Mesenchymal stem cell (in vitro differentiated cells and primary cell): Measurements from ENCODE around the gene TIPRL.

Experiments
- DNase-seq: peaks from one replicate; pipeline ENCODE4 v3.0.0-alpha.2; 2013
- H2AFZ ChIP-seq: one replicate; pipeline ENCODE4 v1.6.1; 2013; ENCODE audit warnings: low read depth, mild to moderate bottlenecking, control low read depth, inconsistent platforms, low read length, moderate library complexity
- H2AK5ac ChIP-seq: 2 replicates; pipeline ENCODE4 v1.6.1; 2013; ENCODE audit warnings: low read length, moderate library complexity, mild to moderate bottlenecking, inconsistent platforms; ENCODE audit not compliant: severe bottlenecking
- H2BK120ac ChIP-seq: one replicate; pipeline ENCODE4 v1.6.1; 2013; ENCODE audit warnings: low read depth, mild to moderate bottlenecking, inconsistent platforms, low read length, moderate library complexity
- H2BK12ac ChIP-seq, 2 experiments: one replicate each; pipeline ENCODE4 v1.6.1; 2013; ENCODE audit warnings: inconsistent platforms in 2 of 2, low read length in 2 of 2, mild to moderate bottlenecking in 2 of 2, moderate library complexity in 2 of 2, control low read depth in 1 of 2
- H2BK15ac ChIP-seq: one replicate; pipeline ENCODE4 v1.6.1; 2013; ENCODE audit warnings: mild to moderate bottlenecking, low read depth, inconsistent platforms; ENCODE audit not compliant: poor library complexity, severe bottlenecking
- H2BK5ac ChIP-seq: 2 replicates; pipeline ENCODE4 v1.6.1; 2013; ENCODE audit warnings: low read depth, mild to moderate bottlenecking, low read length, control low read depth, inconsistent platforms; ENCODE audit not compliant: poor library complexity, severe bottlenecking
- H3K14ac ChIP-seq, 2 experiments: one replicate each; pipeline ENCODE4 v1.6.1; 2013; ENCODE audit warnings: inconsistent platforms in 2 of 2, low read length in 2 of 2, control low read depth in 1 of 2, mild to moderate bottlenecking in 1 of 2, moderate library complexity in 1 of 2
- H3K18ac ChIP-seq, 2 experiments: one replicate each; pipeline ENCODE4 v1.6.1; 2013; ENCODE audit warnings: inconsistent platforms in 2 of 2, low read length in 2 of 2, control low read depth in 1 of 2, low read depth in 1 of 2, mild to moderate bottlenecking in 1 of 2
- H3K23ac ChIP-seq, 2 experiments: one replicate each; pipeline ENCODE4 v1.6.1; 2013; ENCODE audit warnings: inconsistent platforms in 2 of 2, low read length in 2 of 2, mild to moderate bottlenecking in 2 of 2, moderate library complexity in 2 of 2, control low read depth in 1 of 2
- H3K27ac ChIP-seq: 2 replicates; pipeline ENCODE4 v1.5.1; 2013; ENCODE audit warnings: mild to moderate bottlenecking, moderate library complexity, low read length, control low read depth, inconsistent platforms; ENCODE audit not compliant: poor library complexity, severe bottlenecking
- H3K27me3 ChIP-seq, 2 experiments: 2 replicates each; pipeline versions ENCODE4 v1.6.1 to v1.7.0; 2013; ENCODE audit warnings: low read length in 2 of 2, mild to moderate bottlenecking in 2 of 2, moderate library complexity in 2 of 2, control low read depth in 1 of 2, inconsistent platforms in 1 of 2; ENCODE audit not compliant: control insufficient read depth in 1 of 2, insufficient read depth in 1 of 2
- H3K36me3 ChIP-seq, 2 experiments: 2 replicates each; pipeline versions ENCODE4 v1.6.1 to v1.7.0; 2013; ENCODE audit warnings: low read length in 2 of 2, control low read depth in 1 of 2, inconsistent platforms in 1 of 2, low read depth in 1 of 2, mild to moderate bottlenecking in 1 of 2; ENCODE audit not compliant: insufficient read depth in 2 of 2, control insufficient read depth in 1 of 2
- H3K4ac ChIP-seq, 2 experiments: one replicate each; pipeline ENCODE4 v1.6.1; 2013; ENCODE audit warnings: inconsistent platforms in 2 of 2, low read length in 2 of 2, mild to moderate bottlenecking in 2 of 2, moderate library complexity in 2 of 2, control low read depth in 1 of 2, low read depth in 1 of 2
- H3K4me1 ChIP-seq: 2 replicates; pipeline ENCODE4 v1.6.1; 2013; ENCODE audit warnings: low read depth, low read length, control low read depth; ENCODE audit not compliant: control insufficient read depth, insufficient read depth
- H3K4me2 ChIP-seq: 2 replicates; pipeline ENCODE4 v1.6.1; 2013; ENCODE audit warnings: low read length, mild to moderate bottlenecking, inconsistent platforms; ENCODE audit not compliant: poor library complexity, severe bottlenecking
- H3K4me3 ChIP-seq, 2 experiments: 2 replicates each; pipeline versions ENCODE4 v1.5.1 to v1.7.0; 2013; ENCODE audit warnings: low read length in 2 of 2, mild to moderate bottlenecking in 2 of 2, control low read depth in 1 of 2, low read depth in 1 of 2; ENCODE audit not compliant: insufficient read depth in 1 of 2
- H3K79me1 ChIP-seq: replicated peaks from 2 replicates; pipeline ENCODE4 v1.6.1; 2013; ENCODE audit warnings: mild to moderate bottlenecking, control low read depth, low read length, inconsistent platforms; ENCODE audit not compliant: poor library complexity, severe bottlenecking
- H3K9ac ChIP-seq: 2 replicates; pipeline ENCODE4 v1.7.0; 2013; ENCODE audit warnings: mild to moderate bottlenecking, low read length, moderate library complexity
- H3K9me3 ChIP-seq: 2 replicates; pipeline ENCODE4 v1.7.0; 2013; ENCODE audit warnings: mild to moderate bottlenecking, low read length; ENCODE audit not compliant: control insufficient read depth
- H4K8ac ChIP-seq: one replicate; pipeline ENCODE4 v1.6.1; 2013; ENCODE audit warnings: inconsistent platforms, mild to moderate bottlenecking, low read length, moderate library complexity
- H4K91ac ChIP-seq: one replicate; pipeline ENCODE4 v1.6.1; 2013; ENCODE audit warnings: mild to moderate bottlenecking, low read length, inconsistent platforms
- WGBS: methylation state at CpG from one replicate; pipeline ENCODE4 v1.1.7; 2013; ENCODE audit warnings: mixed read lengths; 5-methylcytosine and 5-hydroxymethylcytosine counted together

The TIPRL gene

GRCh38 chr1:168223681-168224540 lies 45.1 kb downstream of the TIPRL start:
- H3K4me1 ChIP-seq = peaks cover 3% of the 10 kb centered on the region
- no peak overlapping the region for H3K27ac ChIP-seq
- H3K4ac ChIP-seq = no peak overlapping the region
- no peak overlapping the region for H4K8ac ChIP-seq
- H3K27me3 ChIP-seq = no peaks in the 10 kb centered on the region
- peak; percentile 63 for DNase-seq
- no peak overlapping the region for H2BK12ac ChIP-seq
- no peaks in the 10 kb centered on the region for H3K79me1 ChIP-seq
- H2BK120ac ChIP-seq = no peak overlapping the region
- H4K91ac ChIP-seq = no peak overlapping the region
- H3K23ac ChIP-seq = no peak overlapping the region
- H3K9me3 ChIP-seq = peaks cover 7% of the 10 kb centered on the region
- H3K36me3 ChIP-seq = no peaks in the 10 kb centered on the region
- H2BK15ac ChIP-seq = no peak overlapping the region
- no peak overlapping the region for H3K9ac ChIP-seq
- H3K14ac ChIP-seq = no peak overlapping the region
- H3K18ac ChIP-seq = no peak overlapping the region
- no peak overlapping the region for H2AK5ac ChIP-seq
- no peak overlapping the region for H2BK5ac ChIP-seq
- H2AFZ ChIP-seq = no peak overlapping the region
- no peak overlapping the region for H3K4me2 ChIP-seq
- H3K4me3 ChIP-seq = no peak overlapping the region

- Histone ChIP-seq H2AK5ac (peak overlapping the region; percentile 10), H3K4me1 (peaks cover 9% of the 10 kb centered on the region), H2BK12ac (peak overlapping the region in 1 of 2 experiments; percentile 68), H2AFZ (no peak overlapping the region), H2BK5ac (no peak overlapping the region), H3K9ac (peak overlapping the region; percentile 95), H3K4ac (no peak overlapping the region), H4K91ac (no peak overlapping the region), H3K9me3 (peaks cover 7% of the 10 kb centered on the region), H3K4me2 (no peak overlapping the region), H3K27me3 (no peaks in the 10 kb centered on the region), H3K36me3 (peaks cover 1 to 6% of the 10 kb centered on the region in 2 experiments), H3K18ac (no peak overlapping the region), H2BK15ac (no peak overlapping the region), H3K23ac (no peak overlapping the region), H3K14ac (no peak overlapping the region), H4K8ac (peak overlapping the region; percentile 19), H3K27ac (no peak overlapping the region), H2BK120ac (no peak overlapping the region), H3K79me1 (no peaks in the 10 kb centered on the region), H3K4me3 (peak overlapping the region in 1 of 2 experiments; percentile 90)
- 94% methylated on average over 3 of the region's 3 CpGs for WGBS
- DNase-seq = no peak
These were observed 46.2 kb downstream of the TIPRL start for GRCh38 chr1:168224991-168225390.

- WGBS = 6% methylated on average over 38 of the region's 58 CpGs
- Histone ChIP-seq H2BK15ac (peak within 1 kb of the TSS; percentile 8), H4K91ac (peak within 1 kb of the TSS; percentile 70), H3K4me2 (peak within 1 kb of the TSS; percentile 65), H3K9me3 (peaks cover 7% of the 10 kb centered on the region), H3K27ac (peak within 1 kb of the TSS; percentile 77), H3K9ac (peak within 1 kb of the TSS; percentile 95), H3K18ac (peak within 1 kb of the TSS; percentile 75 to 89), H3K4ac (peak within 1 kb of the TSS in 1 of 2 experiments; percentile 71), H3K79me1 (no peaks in the 10 kb centered on the region), H3K4me1 (peaks cover 16% of the 10 kb centered on the region), H3K14ac (peak within 1 kb of the TSS in 1 of 2 experiments; percentile 81), H3K4me3 (peak within 1 kb of the TSS; percentile 74 to 90), H3K36me3 (peaks cover 5 to 9% of the 10 kb centered on the region in 2 experiments), H2BK5ac (peak within 1 kb of the TSS; percentile 76), H2AK5ac (peak within 1 kb of the TSS; percentile 10), H2BK120ac (no peak within 1 kb of the TSS), H2BK12ac (peak within 1 kb of the TSS in 1 of 2 experiments; percentile 68), H3K23ac (peak within 1 kb of the TSS in 1 of 2 experiments; percentile 47), H2AFZ (peak within 1 kb of the TSS; percentile 84), H4K8ac (peak within 1 kb of the TSS; percentile 45), H3K27me3 (no peaks in the 10 kb centered on the region)
- peak; percentile 73 for DNase-seq
These were observed 46.9 kb downstream of the TIPRL start, which contains the start of gene SFT2D2 for GRCh38 chr1:168225476-168226190. Gene SFT2D2, plus strand, starts transcription at chr1:168226004. Its CDS starts 76 bp downstream, at chr1:168226080.

- Histone ChIP-seq H2BK5ac (no peak overlapping the region), H3K18ac (no peak overlapping the region), H4K91ac (no peak overlapping the region), H2AK5ac (no peak overlapping the region), H3K23ac (no peak overlapping the region), H3K4me3 (peak overlapping the region in 1 of 2 experiments; percentile 90), H3K9ac (peak overlapping the region; percentile 95), H2BK120ac (no peak overlapping the region), H3K36me3 (peaks cover 11 to 28% of the 10 kb centered on the region in 2 experiments), H2AFZ (no peak overlapping the region), H2BK12ac (no peak overlapping the region), H3K14ac (no peak overlapping the region), H3K4me1 (peaks cover 24% of the 10 kb centered on the region), H3K4me2 (peak overlapping the region; percentile 26), H4K8ac (no peak overlapping the region), H3K27me3 (no peaks in the 10 kb centered on the region), H3K4ac (no peak overlapping the region), H2BK15ac (no peak overlapping the region), H3K27ac (peak overlapping the region; percentile 67), H3K79me1 (peaks cover 7% of the 10 kb centered on the region), H3K9me3 (peaks cover 7% of the 10 kb centered on the region)
- DNase-seq = peak; percentile 59
- 43% methylated on average over 7 of the region's 7 CpGs for WGBS
These were observed 48.9 kb downstream of the TIPRL start for GRCh38 chr1:168227620-168228019.
